ENCODE measurements around the gene POLE. TPM values are rescaled to one million over a fixed set of nuclear protein-coding genes. Genes with fewer than 3 reads are reported as not detected.

The POLE gene
- total and polyA plus RNA-seq, 10 of the 15 experiments (the other 5 are each of a cell fraction or from before 2014, with no cell fraction given), result 2.3 to 103 (median 37.1) TPM

- ChIA-PET SMC1A (ENCODE audit: uncharacterized antibody, unreplicated experiment) (no interaction called here), RAD21 (ENCODE audit: unreplicated experiment) (no interaction called here), CTCF (no interaction called here), POLR2A (no interaction called here)
- Histone ChIP-seq H3K79me2 (ENCODE audit: control insufficient read depth, insufficient read depth, low read length) (no peaks in the 10 kb centered on the region), H3K4me2 (ENCODE audit: control insufficient read depth, insufficient read depth) (no peak overlapping the region), H4K20me1 (ENCODE audit: control insufficient read depth, insufficient read depth) (no peaks in the 10 kb centered on the region), H2AFZ (ENCODE audit: control insufficient read depth, low read depth, low read length) (no peak overlapping the region), H3K4me3 (no peak overlapping the region), H3K9ac (ENCODE audit: control insufficient read depth, insufficient read depth, low read length) (no peak overlapping the region), H3K9me3 (replicated peaks; ENCODE audit: control insufficient read depth, insufficient read depth, low read length) (no peaks in the 10 kb centered on the region), H3K27ac (ENCODE audit: control insufficient read depth, insufficient read depth) (no peak overlapping the region), H3K4me1 (ENCODE audit: control insufficient read depth, insufficient read depth, low read length) (no peaks in the 10 kb centered on the region; the same call in 1 of the 2 replicates), H3K27me3 (replicated peaks in 1 of 2; ENCODE audit: control insufficient read depth in 2 of 2, insufficient read depth in 2 of 2, low read length in 1 of 2) (no peaks in the 10 kb centered on the region), H3K36me3 (ENCODE audit: control insufficient read depth in 2 of 2, insufficient read depth in 2 of 2, low read length in 1 of 2) (peaks cover 14 to 37% of the 10 kb centered on the region in 2 experiments; a peak in 3 of 4 replicates)
- intact Hi-C loops (cut with micrococcal nuclease; ENCODE audit: unreplicated experiment), result no loop called here
- DNase-seq (ENCODE audit: low read depth, low spot score) (no peak), FAIRE-seq (no peak), ATAC-seq (no peak)
- no TSS peak for BruUV-seq (replicated peaks)
- no peak for TF ChIP-seq BCL11A (IDR thresholded peaks at IDR 0.05; ENCODE audit: low read depth, low read length)
- no peak for TF ChIP-seq HDGF (IDR thresholded peaks at IDR 0.05)
- no peak for TF ChIP-seq ZZZ3 (IDR thresholded peaks at IDR 0.05; ENCODE audit: control insufficient read depth, insufficient read length, low read depth)
- no peak for TF ChIP-seq NR2F1 (conservative IDR thresholded peaks at IDR 0.05)
- no peak for TF ChIP-seq RUNX3 (IDR thresholded peaks at IDR 0.05; ENCODE audit: low read length)
- no peak for TF ChIP-seq BRCA1 (IDR thresholded peaks at IDR 0.05; ENCODE audit: low read depth, low read length)
- WGBS (ENCODE audit: insufficient coverage, insufficient replicate concordance, low lambda C conversion rate, missing lambda C conversion rate), result 88% methylated on average over 6 of the region's 6 CpGs
- in situ Hi-C loops (cut with MboI), result no loop called here
Measured at GRCh38 chr12:132630672-132631071, 56.5 kb downstream of the POLE start.

GRCh38 chr12:132629330-132629729 is 57.8 kb downstream of the POLE start:
- H2AFZ ChIP-seq (ENCODE audit: control insufficient read depth, low read depth, low read length), result no peak overlapping the region
- H3K9me3 ChIP-seq (replicated peaks; ENCODE audit: control insufficient read depth, insufficient read depth, low read length), result no peaks in the 10 kb centered on the region
- FAIRE-seq, result no peak
- ChIA-PET POLR2A (no interaction called here), CTCF (interaction anchor here (1.4 to 1.9 kb wide), 2 partner anchors 9 to 14 kb away, joined by 4 to 8 read pairs; no protein-coding TSS in a partner anchor), SMC1A (ENCODE audit: uncharacterized antibody, unreplicated experiment) (no interaction called here), RAD21 (ENCODE audit: unreplicated experiment) (no interaction called here)
- H3K9ac ChIP-seq (ENCODE audit: control insufficient read depth, insufficient read depth, low read length), result no peak overlapping the region
- no peak overlapping the region for H3K4me2 ChIP-seq (ENCODE audit: control insufficient read depth, insufficient read depth)
- WGBS (ENCODE audit: insufficient coverage, insufficient replicate concordance, low lambda C conversion rate, missing lambda C conversion rate), result 100% methylated on average over 6 of the region's 6 CpGs
- BruUV-seq (replicated peaks), result no TSS peak
- peaks cover 14 to 38% of the 10 kb centered on the region in 2 experiments; a peak in 3 of 4 replicates for H3K36me3 ChIP-seq (ENCODE audit: control insufficient read depth in 2 of 2, insufficient read depth in 2 of 2, low read length in 1 of 2)
- H3K4me3 ChIP-seq, result no peak overlapping the region
- no peak for ATAC-seq
- in situ Hi-C loops (cut with MboI), result no loop called here
- no peak for DNase-seq (ENCODE audit: low read depth, low spot score)
- H3K79me2 ChIP-seq (ENCODE audit: control insufficient read depth, insufficient read depth, low read length), result no peaks in the 10 kb centered on the region
- no peak overlapping the region for H3K27ac ChIP-seq (ENCODE audit: control insufficient read depth, insufficient read depth)
- no peaks in the 10 kb centered on the region for H4K20me1 ChIP-seq (ENCODE audit: control insufficient read depth, insufficient read depth)
- intact Hi-C loops (cut with micrococcal nuclease; ENCODE audit: unreplicated experiment), result no loop called here
- H3K27me3 ChIP-seq (replicated peaks in 1 of 2; ENCODE audit: control insufficient read depth in 2 of 2, insufficient read depth in 2 of 2, low read length in 1 of 2), result no peaks in the 10 kb centered on the region
- H3K4me1 ChIP-seq (ENCODE audit: control insufficient read depth, insufficient read depth, low read length), result no peaks in the 10 kb centered on the region; the same call in 1 of the 2 replicates
- TF ChIP-seq MLLT1 (IDR thresholded peaks at IDR 0.05), result no peak
- TF ChIP-seq TAF1 (IDR thresholded peaks at IDR 0.05; ENCODE audit: borderline replicate concordance, low read depth, low read length), result no peak
- TF ChIP-seq, protein P1, sequence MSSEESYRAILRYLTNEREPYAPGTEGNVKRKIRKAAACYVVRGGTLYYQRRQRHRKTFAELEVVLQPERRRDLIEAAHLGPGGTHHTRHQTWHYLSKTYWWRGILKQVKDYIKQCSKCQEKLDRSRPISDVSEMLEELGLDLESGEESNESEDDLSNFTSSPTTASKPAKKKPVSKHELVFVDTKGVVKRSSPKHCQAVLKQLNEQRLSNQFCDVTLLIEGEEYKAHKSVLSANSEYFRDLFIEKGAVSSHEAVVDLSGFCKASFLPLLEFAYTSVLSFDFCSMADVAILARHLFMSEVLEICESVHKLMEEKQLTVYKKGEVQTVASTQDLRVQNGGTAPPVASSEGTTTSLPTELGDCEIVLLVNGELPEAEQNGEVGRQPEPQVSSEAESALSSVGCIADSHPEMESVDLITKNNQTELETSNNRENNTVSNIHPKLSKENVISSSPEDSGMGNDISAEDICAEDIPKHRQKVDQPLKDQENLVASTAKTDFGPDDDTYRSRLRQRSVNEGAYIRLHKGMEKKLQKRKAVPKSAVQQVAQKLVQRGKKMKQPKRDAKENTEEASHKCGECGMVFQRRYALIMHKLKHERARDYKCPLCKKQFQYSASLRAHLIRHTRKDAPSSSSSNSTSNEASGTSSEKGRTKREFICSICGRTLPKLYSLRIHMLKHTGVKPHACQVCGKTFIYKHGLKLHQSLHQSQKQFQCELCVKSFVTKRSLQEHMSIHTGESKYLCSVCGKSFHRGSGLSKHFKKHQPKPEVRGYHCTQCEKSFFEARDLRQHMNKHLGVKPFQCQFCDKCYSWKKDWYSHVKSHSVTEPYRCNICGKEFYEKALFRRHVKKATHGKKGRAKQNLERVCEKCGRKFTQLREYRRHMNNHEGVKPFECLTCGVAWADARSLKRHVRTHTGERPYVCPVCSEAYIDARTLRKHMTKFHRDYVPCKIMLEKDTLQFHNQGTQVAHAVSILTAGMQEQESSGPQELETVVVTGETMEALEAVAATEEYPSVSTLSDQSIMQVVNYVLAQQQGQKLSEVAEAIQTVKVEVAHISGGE (CRISPR knock-in tag; IDR thresholded peaks at IDR 0.05), result no peak
- TF ChIP-seq NRF1 (conservative IDR thresholded peaks at IDR 0.05; ENCODE audit: low read depth, low read length), result no peak
- no peak for TF ChIP-seq SMAD1 (IDR thresholded peaks at IDR 0.05; ENCODE audit: low read depth, partially characterized antibody)
- no peak for TF ChIP-seq CHD1 (IDR thresholded peaks at IDR 0.05; ENCODE audit: low read depth, low read length)

Data from GM12878 (cell line).